Activated CD8-positive, alpha-beta T cell treated with anti-CD3 and anti-CD28 coated beads for 36 hours (primary cell): Measurements from ENCODE around the gene GRIK3. TPM values are rescaled to one million over a fixed set of nuclear protein-coding genes. Genes with fewer than 3 reads are reported as not detected.
"Not testable (repeated sequence)": the region's sequence is repeated elsewhere in the genome, so short reads cannot be mapped to it uniquely, and the experiment has no call there.

Source experiments
- ATAC-seq: fragments of 200-7000 bp; cut with Tn5 transposase; one replicate; pipeline ENCODE4 v1.10.0; 2021; ENCODE audit warnings: mild to moderate bottlenecking, moderate library complexity
- CTCF ChIA-PET: fragments of 350-600 bp; sonication (Branson Sonifier 250); formaldehyde crosslinking; loops from one replicate; lab custom pipeline; 2021; ENCODE audit warnings: antibody characterized with exemption; lab: Charles Lee
- POLR2A ChIA-PET: fragments of 350-600 bp; sonication (Branson Sonifier 250); formaldehyde crosslinking; loops from one replicate; lab custom pipeline; 2021; ENCODE audit warnings: antibody characterized with exemption; lab: Charles Lee
- DNase-seq: peaks from one replicate; pipeline ENCODE4 v3.0.0-alpha.2; 2020
- H3K27ac Mint-ChIP-seq: one replicate; pipeline ENCODE4 v1.8.0; 2021; ENCODE audit warnings: mild to moderate bottlenecking, mixed read lengths
- H3K27me3 Mint-ChIP-seq: one replicate; pipeline ENCODE4 v1.8.0; 2021; ENCODE audit warnings: mixed read lengths
- H3K36me3 Mint-ChIP-seq: one replicate; pipeline ENCODE4 v1.8.0; 2021; ENCODE audit warnings: low read depth, mixed read lengths
- H3K4me1 Mint-ChIP-seq: one replicate; pipeline ENCODE4 v1.8.0; 2021; ENCODE audit warnings: low read depth, mixed read lengths
- H3K4me3 Mint-ChIP-seq: one replicate; pipeline ENCODE4 v1.8.0; 2021; ENCODE audit warnings: mild to moderate bottlenecking, moderate library complexity, mixed read lengths
- H3K9me3 Mint-ChIP-seq: one replicate; pipeline ENCODE4 v1.8.0; 2021; ENCODE audit warnings: mixed read lengths
- intact Hi-C: fragments of 100-400 bp; cut with micrococcal nuclease; formaldehyde crosslinking; loops from one replicate; pipeline ENCODE4 v1.10.0; 2022
- total RNA-seq, 2 experiments: library from RNA; stranded (reverse); gene quantifications; one replicate each; pipeline ENCODE4 v1.2.3, GENCODE V29; 2021
- TF ChIP-seq, protein P1 (sequence below): fragments of 200-600 bp; IDR thresholded peaks from one replicate; pipeline ENCODE4 v1.8.0; 2022; ENCODE audit warnings: antibody characterized with exemption, mild to moderate bottlenecking

The GRIK3 gene
- total RNA-seq, 2 experiments from 2014 or later, result not detected

DNA sequence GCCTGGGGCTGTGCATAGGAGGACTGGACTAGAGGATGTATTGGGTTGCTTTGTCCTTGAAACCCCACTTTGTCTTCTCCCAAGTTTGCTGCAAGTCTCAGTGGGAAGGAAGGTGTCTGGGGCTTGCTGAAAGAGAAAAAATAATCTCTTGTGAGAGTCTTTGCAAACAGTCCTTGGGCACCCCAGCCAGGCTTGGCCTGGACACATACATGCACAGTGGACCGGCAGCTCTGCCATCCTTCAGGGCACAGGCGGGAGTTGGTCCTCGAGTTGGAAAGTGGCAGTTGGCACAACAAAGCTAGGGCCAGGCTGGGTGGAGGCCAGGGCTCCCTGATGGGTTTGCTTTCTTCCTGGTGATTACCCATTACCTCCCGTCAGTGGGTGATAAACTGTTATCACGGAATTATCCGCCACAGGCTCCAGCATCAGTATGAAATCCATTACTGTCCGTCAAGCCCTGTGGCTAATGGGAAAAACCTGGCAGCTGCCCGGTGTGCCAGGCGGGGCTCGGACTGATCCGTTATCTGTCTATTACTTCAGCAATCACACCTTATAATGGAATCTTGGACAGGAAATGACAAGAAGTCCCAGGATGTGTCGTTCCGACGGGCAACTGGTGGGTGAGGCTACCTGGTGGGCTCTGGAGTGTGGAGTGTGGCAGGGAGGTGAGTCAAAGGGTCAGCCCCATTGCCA, 265.7 kb downstream of the GRIK3 start:
- Mint-ChIP-seq H3K9me3 (no peaks in the 10 kb centered on the region), H3K4me1 (no peaks in the 10 kb centered on the region), H3K27ac (no peak overlapping the region), H3K36me3 (no peaks in the 10 kb centered on the region), H3K27me3 (peaks cover 16% of the 10 kb centered on the region), H3K4me3 (no peak overlapping the region)
- CTCF ChIA-PET, result no interaction called here
- no peak for ATAC-seq
- intact Hi-C loops, result no loop called here
- POLR2A ChIA-PET, result no interaction called here
- TF ChIP-seq, protein P1, sequence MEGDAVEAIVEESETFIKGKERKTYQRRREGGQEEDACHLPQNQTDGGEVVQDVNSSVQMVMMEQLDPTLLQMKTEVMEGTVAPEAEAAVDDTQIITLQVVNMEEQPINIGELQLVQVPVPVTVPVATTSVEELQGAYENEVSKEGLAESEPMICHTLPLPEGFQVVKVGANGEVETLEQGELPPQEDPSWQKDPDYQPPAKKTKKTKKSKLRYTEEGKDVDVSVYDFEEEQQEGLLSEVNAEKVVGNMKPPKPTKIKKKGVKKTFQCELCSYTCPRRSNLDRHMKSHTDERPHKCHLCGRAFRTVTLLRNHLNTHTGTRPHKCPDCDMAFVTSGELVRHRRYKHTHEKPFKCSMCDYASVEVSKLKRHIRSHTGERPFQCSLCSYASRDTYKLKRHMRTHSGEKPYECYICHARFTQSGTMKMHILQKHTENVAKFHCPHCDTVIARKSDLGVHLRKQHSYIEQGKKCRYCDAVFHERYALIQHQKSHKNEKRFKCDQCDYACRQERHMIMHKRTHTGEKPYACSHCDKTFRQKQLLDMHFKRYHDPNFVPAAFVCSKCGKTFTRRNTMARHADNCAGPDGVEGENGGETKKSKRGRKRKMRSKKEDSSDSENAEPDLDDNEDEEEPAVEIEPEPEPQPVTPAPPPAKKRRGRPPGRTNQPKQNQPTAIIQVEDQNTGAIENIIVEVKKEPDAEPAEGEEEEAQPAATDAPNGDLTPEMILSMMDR, result no peak
- no peak for DNase-seq

DNA sequence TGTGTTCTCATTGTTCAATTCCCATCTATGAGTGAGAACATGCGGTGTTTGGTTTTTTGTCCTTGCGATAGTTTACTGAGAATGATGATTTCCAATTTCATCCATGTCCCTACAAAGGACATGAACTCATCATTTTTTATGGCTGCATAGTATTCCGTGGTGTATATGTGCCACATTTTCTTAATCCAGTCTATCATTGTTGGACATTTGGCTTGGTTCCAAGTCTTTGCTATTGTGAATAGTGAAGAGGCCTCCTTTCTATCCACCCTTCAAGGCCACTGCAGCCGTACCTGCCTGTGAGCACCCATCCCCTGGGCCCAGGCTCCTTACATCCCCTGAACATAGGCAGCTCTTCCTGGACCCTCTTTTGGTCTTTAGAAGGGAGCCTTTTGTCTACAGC, 266.9 kb downstream of the GRIK3 start:
- H3K9me3 Mint-ChIP-seq, ATAC-seq, DNase-seq, CTCF ChIA-PET, H3K36me3 Mint-ChIP-seq, H3K4me1 Mint-ChIP-seq, intact Hi-C loops, H3K27ac Mint-ChIP-seq, POLR2A ChIA-PET, H3K4me3 Mint-ChIP-seq: not testable (repeated sequence)
- peaks cover 12% of the 10 kb centered on the region for H3K27me3 Mint-ChIP-seq

DNA sequence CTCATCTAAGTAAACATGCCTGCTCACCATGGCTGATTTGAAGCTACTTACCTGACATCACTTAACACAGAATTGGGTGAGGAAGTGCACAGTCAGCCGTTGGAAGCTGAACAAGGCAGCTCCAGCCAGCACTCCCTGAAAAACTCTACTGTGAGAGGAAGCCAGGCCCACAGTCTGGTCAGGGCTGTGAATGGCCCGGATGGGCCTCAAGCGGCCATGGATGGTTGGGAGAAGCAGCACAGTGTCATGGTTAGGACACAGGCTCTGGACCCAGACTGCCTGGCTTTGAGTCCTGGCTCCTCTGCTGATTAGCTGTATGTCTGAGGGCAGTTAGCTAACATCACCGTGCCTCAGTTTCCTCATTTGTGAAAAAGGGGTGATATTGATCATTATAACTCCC, 267.8 kb downstream of the GRIK3 start:
- H3K27me3 Mint-ChIP-seq, result peaks cover 9% of the 10 kb centered on the region
- no peak for DNase-seq
- no peaks in the 10 kb centered on the region for H3K36me3 Mint-ChIP-seq
- ChIA-PET POLR2A (no interaction called here), CTCF (no interaction called here)
- no peak for ATAC-seq
- H3K4me3 Mint-ChIP-seq, result no peak overlapping the region
- intact Hi-C loops, result no loop called here
- TF ChIP-seq, protein P1, result no peak
- H3K4me1 Mint-ChIP-seq, result no peaks in the 10 kb centered on the region
- H3K27ac Mint-ChIP-seq, result no peak overlapping the region
- H3K9me3 Mint-ChIP-seq, result no peaks in the 10 kb centered on the region

DNA sequence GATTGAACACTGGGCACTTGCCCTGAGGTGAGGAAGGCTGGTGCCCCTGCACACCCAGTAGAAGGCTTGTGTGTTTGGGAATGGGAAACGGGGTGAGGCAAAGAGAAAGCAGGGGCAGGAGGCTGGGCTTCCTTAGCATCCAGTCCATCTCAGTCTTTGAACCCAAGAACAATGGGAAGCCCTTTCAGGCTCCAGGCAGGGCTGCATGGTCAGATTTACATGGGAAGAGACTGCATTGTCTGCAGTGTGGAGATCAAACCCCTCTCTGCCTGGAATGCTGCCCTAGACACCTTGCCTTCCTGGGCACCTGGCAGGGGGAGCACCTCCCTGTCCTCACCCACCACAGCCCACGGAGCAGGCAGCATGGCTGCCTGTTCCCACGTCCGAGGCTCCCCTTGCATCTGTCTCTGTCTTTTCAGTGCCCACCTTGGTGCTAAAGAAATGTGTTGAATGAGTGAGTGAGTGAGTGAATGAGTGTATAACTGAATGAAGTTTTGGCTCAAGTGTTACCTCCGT, 268.5 kb downstream of the GRIK3 start:
- Mint-ChIP-seq H3K36me3 (no peaks in the 10 kb centered on the region), H3K4me3 (no peak overlapping the region), H3K27me3 (peaks cover 6% of the 10 kb centered on the region), H3K4me1 (no peaks in the 10 kb centered on the region), H3K27ac (no peak overlapping the region), H3K9me3 (no peaks in the 10 kb centered on the region)
- TF ChIP-seq, protein P1, result no peak
- DNase-seq, result no peak
- POLR2A ChIA-PET, result no interaction called here
- intact Hi-C loops, result no loop called here
- ATAC-seq, result no peak
- CTCF ChIA-PET, result no interaction called here

DNA sequence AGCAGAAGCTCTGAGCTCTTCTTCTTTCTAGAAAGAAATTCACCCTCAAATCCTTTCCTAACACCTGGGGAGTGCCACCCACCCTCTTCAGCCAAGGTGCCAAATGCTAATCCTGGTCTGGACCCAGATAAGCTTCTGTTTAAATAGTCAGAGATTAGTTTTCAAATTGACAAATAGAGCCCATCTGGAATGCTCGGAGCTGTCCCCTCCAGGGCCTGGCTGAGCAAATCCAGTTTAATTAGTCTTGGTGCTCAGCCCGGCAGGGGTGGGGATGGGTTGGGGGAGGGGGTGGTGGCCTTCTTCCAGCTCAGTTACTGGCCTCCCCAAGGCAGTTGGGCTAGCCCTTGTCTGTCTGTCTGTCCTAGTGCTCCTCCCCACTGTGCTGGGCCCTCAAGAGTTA, 269.5 kb downstream of the GRIK3 start:
- TF ChIP-seq, protein P1, result no peak
- H3K36me3 Mint-ChIP-seq, result no peaks in the 10 kb centered on the region
- POLR2A ChIA-PET, result interaction anchor here (0.7 kb wide), 1 partner anchor 155 kb away, joined by 3 read pairs; no protein-coding TSS in a partner anchor
- H3K4me3 Mint-ChIP-seq, result no peak overlapping the region
- H3K27ac Mint-ChIP-seq, result no peak overlapping the region
- no peaks in the 10 kb centered on the region for H3K9me3 Mint-ChIP-seq
- H3K27me3 Mint-ChIP-seq, result no peaks in the 10 kb centered on the region
- no peaks in the 10 kb centered on the region for H3K4me1 Mint-ChIP-seq
- CTCF ChIA-PET, result interaction anchor here (1.2 kb wide), 1 partner anchor 52 kb away, joined by 3 read pairs; no protein-coding TSS in a partner anchor
- intact Hi-C loops, result no loop called here
- ATAC-seq, result no peak
- DNase-seq, result no peak
